ENCODE measurements around the gene DTX1.

GRCh38 chr12:113066813-113067400 lies 10.4 kb downstream of the DTX1 start:
- no peak for TF ChIP-seq CTCF (IDR thresholded peaks at IDR 0.05)
- TF ChIP-seq POLR2A (IDR thresholded peaks at IDR 0.05): no peak

Data from uterus (tissue), 2 donors.